Right atrium auricular region (tissue), 2 donors: ENCODE data around the gene DYRK1A. TPM values are rescaled to one million over a fixed set of nuclear protein-coding genes. Genes with fewer than 3 reads are reported as not detected.

Experiments
- DNase-seq: peaks from one replicate; pipeline ENCODE4 v3.0.0-alpha.2; 2019; ENCODE audit warnings: low spot score
- H3K27ac ChIP-seq, 2 donors: fragments of 200-600 bp; sonication (generic); 1 replicate in 1 of 2; 2 replicates in 1 of 2; pipeline ENCODE4 v1.5.1; 2016 to 2019
- H3K27me3 ChIP-seq, 2 donors: fragments of 200-600 bp; sonication (generic); one replicate each; pipeline versions ENCODE4 v1.5.1 to v1.6.0; 2017 to 2019
- H3K36me3 ChIP-seq: fragments of 200-600 bp; sonication (generic); one replicate; pipeline ENCODE4 v1.5.1; 2016
- H3K4me1 ChIP-seq, 2 donors: fragments of 200-600 bp; sonication (generic); one replicate each; pipeline versions ENCODE4 v1.5.1 to v1.6.0; 2017 to 2019
- H3K4me3 ChIP-seq, 2 donors: fragments of 200-600 bp; sonication (generic); 1 replicate in 1 of 2; 2 replicates in 1 of 2; pipeline ENCODE4 v1.5.1; 2017 to 2019; ENCODE audit warnings: mild to moderate bottlenecking in 1 of 2, moderate library complexity in 1 of 2
- H3K9me3 ChIP-seq, 2 donors: fragments of 200-600 bp; sonication (generic); one replicate each; pipeline ENCODE4 v1.5.1; 2019
- total RNA-seq, 2 donors: library from RNA; depleted of rRNA; stranded (reverse); fragments of >200 nt; gene quantifications; one replicate each; pipeline ENCODE4 v1.1.0, GENCODE V29; 2016
- TF ChIP-seq, protein P1 (sequence below), 2 donors: fragments of 200-600 bp; sonication (generic); IDR thresholded peaks; one replicate each; pipeline ENCODE4 v1.5.1; 2019; ENCODE audit warnings: antibody characterized with exemption in 2 of 2

DYRK1A gene
- total RNA-seq, 2 donors from 2014 or later = 69.3 to 94.7 TPM

DNA sequence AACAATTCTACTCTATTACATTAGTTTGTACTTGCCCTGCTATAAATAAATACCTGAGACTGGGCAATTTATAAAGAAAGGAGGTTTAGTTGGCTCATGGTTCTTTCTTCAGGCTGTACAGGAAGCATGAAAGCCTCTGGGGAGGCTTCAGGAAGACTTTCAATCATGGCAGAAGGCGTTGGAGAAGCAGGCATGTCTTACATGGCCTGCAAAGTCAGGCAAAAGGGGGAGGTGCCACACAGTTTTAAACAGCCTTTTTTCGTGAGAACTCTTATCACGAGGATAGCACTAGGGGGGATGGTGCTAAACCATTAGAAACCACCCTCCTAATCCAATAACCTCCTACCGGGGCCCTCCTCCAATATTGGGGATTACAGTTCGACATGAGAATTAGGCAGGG lies 102.9 kb downstream of the DYRK1A start:
- TF ChIP-seq, protein P1, sequence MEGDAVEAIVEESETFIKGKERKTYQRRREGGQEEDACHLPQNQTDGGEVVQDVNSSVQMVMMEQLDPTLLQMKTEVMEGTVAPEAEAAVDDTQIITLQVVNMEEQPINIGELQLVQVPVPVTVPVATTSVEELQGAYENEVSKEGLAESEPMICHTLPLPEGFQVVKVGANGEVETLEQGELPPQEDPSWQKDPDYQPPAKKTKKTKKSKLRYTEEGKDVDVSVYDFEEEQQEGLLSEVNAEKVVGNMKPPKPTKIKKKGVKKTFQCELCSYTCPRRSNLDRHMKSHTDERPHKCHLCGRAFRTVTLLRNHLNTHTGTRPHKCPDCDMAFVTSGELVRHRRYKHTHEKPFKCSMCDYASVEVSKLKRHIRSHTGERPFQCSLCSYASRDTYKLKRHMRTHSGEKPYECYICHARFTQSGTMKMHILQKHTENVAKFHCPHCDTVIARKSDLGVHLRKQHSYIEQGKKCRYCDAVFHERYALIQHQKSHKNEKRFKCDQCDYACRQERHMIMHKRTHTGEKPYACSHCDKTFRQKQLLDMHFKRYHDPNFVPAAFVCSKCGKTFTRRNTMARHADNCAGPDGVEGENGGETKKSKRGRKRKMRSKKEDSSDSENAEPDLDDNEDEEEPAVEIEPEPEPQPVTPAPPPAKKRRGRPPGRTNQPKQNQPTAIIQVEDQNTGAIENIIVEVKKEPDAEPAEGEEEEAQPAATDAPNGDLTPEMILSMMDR (IDR thresholded peaks at IDR 0.05) = no peak
- H3K27me3 ChIP-seq = no peaks in the 10 kb centered on the region
- H3K27ac ChIP-seq = no peak overlapping the region
- peaks cover 12% of the 10 kb centered on the region for H3K36me3 ChIP-seq
- H3K4me1 ChIP-seq = peaks cover 0 to 7% of the 10 kb centered on the region in 2 donors
- H3K4me3 ChIP-seq = no peak overlapping the region
- no peak for DNase-seq
- H3K9me3 ChIP-seq = no peaks in the 10 kb centered on the region

DNA sequence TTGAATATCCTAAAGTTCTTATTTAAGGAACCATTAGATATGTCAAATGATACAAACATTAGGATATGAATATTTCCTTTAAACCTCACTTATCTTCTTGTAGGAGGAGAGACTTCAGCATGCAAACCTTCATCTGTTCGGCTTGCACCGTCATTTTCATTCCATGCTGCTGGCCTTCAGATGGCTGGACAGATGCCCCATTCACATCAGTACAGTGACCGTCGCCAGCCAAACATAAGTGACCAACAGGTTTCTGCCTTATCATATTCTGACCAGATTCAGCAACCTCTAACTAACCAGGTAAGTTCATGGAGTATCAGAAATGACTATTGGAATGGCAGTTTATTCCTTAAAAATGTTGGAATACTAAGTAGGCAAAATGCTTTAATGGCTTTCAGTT lies 106.0 kb downstream of the DYRK1A start:
- DNase-seq = no peak
- H3K36me3 ChIP-seq = peaks cover 12% of the 10 kb centered on the region
- TF ChIP-seq, protein P1 (IDR thresholded peaks at IDR 0.05) = no peak
- H3K9me3 ChIP-seq = no peaks in the 10 kb centered on the region
- H3K4me1 ChIP-seq = peaks cover 0 to 36% of the 10 kb centered on the region in 2 donors
- no peak overlapping the region for H3K4me3 ChIP-seq
- no peaks in the 10 kb centered on the region for H3K27me3 ChIP-seq
- no peak overlapping the region for H3K27ac ChIP-seq

DNA sequence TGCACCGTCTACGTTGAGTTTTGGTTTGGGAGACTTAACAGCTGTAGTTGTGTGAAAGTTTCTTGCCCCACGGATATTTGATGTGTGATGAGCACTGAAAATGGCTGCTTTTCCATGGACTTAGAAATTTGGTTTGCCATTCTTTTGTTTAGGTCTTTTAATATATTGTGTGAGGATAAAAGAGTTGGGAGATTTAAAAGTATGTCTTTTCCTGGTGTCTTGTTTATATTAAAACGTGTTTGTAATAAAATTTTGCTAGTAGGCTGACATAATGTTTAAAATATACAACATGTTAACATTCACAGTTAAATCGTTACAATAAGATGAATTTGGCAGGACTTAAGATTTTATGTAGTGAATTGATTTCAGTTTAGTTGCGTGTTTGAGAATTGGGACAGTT lies 106.9 kb downstream of the DYRK1A start:
- Histone ChIP-seq H3K36me3 (peaks cover 12% of the 10 kb centered on the region), H3K27ac (peak overlapping the region in 1 of 2 donors; percentile 61), H3K4me1 (peaks cover 0 to 36% of the 10 kb centered on the region in 2 donors), H3K4me3 (no peak overlapping the region), H3K27me3 (no peaks in the 10 kb centered on the region), H3K9me3 (no peaks in the 10 kb centered on the region)
- TF ChIP-seq, protein P1 (IDR thresholded peaks at IDR 0.05) = no peak
- DNase-seq = no peak

DNA sequence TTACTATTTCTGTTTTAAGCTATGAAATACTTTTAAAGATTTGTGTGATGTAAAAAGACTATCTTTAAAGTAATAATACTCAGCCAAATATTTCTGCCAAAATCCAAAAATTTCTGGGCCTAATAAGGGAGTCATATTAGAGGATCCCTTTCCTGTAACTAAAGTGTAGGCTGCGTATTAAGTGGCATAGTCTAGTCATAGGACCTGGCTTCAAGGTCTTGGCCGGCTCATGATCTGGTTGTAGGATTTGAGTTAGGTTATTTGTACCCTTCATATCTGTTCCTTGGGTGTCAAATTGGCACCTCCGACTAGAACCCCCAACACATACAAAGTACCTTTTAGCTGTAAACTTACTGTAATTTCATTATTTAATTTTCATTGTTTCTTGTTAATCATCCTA lies 107.8 kb downstream of the DYRK1A start:
- Histone ChIP-seq H3K4me1 (peaks cover 0 to 36% of the 10 kb centered on the region in 2 donors), H3K4me3 (no peak overlapping the region), H3K36me3 (peaks cover 12% of the 10 kb centered on the region), H3K27ac (peak overlapping the region in 1 of 2 donors; percentile 61), H3K9me3 (no peaks in the 10 kb centered on the region), H3K27me3 (no peaks in the 10 kb centered on the region)
- DNase-seq = no peak
- TF ChIP-seq, protein P1 (IDR thresholded peaks at IDR 0.05) = no peak

DNA sequence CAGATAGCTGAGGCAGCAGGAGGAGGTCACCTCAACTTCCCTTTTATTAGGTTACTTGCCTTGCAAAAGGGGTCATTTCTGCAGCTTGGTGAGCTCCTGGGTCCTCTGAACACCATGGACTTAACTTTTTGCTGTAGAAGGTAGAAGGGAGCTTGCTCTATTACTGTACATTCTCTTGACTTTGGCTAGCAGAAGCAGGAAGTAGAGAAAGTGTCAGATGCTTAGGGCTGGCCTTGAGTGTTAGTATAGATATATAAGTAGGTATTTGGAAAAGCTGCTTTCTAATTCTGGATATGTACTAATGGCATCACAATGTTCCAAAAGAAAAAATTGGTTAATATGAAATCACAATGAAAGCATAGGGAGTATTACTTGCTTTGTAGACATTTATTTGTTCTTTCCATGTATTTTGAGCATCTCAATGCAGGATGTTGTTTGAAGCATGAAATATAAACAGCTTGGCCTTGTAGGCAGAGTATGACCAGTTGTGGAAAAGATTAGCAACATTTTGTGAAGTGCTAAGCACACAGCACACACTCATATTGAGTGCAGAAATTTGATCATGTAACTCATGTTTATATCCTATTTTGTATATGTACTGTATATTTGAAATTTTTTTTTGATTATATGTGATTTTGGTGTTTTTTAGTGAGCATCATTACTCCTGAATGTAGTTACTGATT lies 108.8 kb downstream of the DYRK1A start:
- Histone ChIP-seq H3K27ac (peak overlapping the region in 1 of 2 donors; percentile 61), H3K4me1 (peaks cover 0 to 36% of the 10 kb centered on the region in 2 donors)
- TF ChIP-seq, protein P1 (IDR thresholded peaks at IDR 0.05) = no peak

DNA sequence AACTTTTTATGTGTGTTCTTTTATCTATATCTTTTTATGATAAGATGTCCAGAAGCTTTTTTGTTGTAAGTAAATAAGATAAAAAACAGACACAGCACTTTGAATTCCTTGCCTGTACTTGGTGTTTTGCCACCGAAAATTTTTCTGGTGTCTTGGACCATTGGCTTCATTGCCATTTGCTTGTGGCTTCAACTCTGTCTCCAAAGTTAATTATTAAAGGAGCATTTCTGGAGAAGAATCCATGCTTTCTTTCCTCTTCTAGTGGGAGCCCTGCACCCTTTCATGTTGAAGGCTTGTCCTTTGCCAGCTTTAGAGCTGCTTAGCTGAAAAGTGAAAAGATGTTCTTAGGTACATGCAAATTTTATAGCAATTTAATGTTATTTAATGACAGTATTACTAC lies 112.2 kb downstream of the DYRK1A start:
- no peaks in the 10 kb centered on the region for H3K27me3 ChIP-seq
- TF ChIP-seq, protein P1 (IDR thresholded peaks at IDR 0.05) = no peak
- DNase-seq = no peak
- H3K4me1 ChIP-seq = peaks cover 0 to 34% of the 10 kb centered on the region in 2 donors
- H3K9me3 ChIP-seq = no peaks in the 10 kb centered on the region
- H3K36me3 ChIP-seq = peaks cover 25% of the 10 kb centered on the region
- no peak overlapping the region for H3K4me3 ChIP-seq
- peak overlapping the region in 1 of 2 donors; percentile 43 for H3K27ac ChIP-seq

More for the DNA sequence above, 108.8 kb downstream of the DYRK1A start:
- no peak for DNase-seq
- Histone ChIP-seq H3K27me3 (no peaks in the 10 kb centered on the region), H3K4me3 (no peak overlapping the region), H3K36me3 (peaks cover 15% of the 10 kb centered on the region), H3K9me3 (no peaks in the 10 kb centered on the region)
